Left hindlimb (tissue), 1 donor: ENCODE measurements around the gene UTP25.

Experiments used
- DNase-seq: peaks from one replicate; pipeline ENCODE4 v3.0.0-alpha.2; 2018

Gene UTP25

DNA sequence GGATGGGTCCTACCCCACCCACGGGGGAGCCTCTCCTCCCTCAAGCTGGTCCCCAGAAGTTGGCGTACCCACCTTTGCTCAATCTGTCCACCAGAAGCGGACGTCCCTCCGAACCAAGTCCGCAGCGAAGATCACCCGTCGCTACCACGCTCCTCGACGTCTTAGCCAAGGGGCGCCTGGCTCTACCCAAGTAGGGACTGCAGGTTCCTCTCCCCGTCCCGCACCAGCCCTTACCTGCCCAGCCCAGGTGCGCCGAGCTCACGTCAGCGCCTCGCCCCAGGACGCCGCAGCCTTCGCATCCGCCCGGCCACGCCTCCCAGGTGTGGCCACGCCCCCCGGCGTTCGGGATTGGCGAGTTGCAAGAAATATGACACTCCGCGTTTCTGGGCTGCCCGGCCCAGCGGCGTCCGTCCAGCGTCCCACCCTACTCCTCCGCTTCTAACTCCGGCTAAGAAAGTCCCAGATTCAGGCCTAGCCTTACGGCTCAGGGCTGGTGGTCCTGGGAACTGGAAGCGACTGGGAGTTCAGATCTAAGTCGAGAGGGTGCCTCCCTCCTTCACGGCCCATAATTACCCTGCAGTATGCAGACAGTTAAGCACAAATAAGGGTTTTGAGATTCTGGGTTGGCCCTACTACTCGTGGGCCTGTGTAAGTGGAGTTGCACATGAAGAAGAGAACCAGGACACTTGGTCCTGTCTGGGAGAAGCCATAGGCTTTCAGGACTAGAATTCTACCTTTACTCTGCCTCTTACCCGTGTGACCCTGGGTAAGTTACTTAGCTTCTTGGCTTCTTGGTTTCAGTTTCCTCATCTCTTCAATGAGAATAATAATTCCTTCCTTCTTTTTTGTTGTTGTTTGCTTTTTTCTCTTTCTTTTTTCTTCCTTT, 21.7 kb upstream of the UTP25 start, which contains the start of gene IRF6:
TSS of gene IRF6 (minus strand) at position 268 of the 886 bp plus-strand sequence. CDS start 4,729 bp downstream, outside the sequence.
- DNase-seq = peak; percentile 80

GRCh38 chr1:209807509-209807908, 20.3 kb upstream of the UTP25 start:
- no peak for DNase-seq

DNA sequence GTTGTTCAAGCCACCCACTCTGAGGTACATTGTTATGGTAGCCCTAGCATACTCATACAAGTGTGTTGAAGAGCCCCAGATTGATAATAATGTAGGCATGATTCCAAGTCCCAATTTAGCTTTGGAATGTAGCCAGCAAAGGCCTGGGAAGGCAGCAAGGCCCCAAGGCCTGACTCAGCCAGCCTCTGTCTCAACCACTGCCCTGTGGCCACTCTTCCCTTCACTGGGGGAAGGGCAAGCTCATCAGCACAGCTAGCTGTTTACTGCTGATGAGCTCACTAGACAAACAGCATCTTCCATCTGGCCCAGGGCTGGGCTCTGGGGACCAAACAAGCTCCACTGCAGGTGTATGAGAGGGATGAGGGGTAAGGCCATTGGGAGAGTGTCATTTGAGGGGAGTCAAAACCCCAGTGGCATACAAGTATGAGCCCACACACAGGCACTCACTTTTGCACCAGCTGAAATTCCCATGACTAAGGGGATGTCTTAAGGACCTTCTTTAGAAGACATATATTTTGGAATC, 19.7 kb upstream of the UTP25 start:
- DNase-seq = peak; percentile 51

- DNase-seq = no peak
Measured at GRCh38 chr1:209809611-209810010, 18.2 kb upstream of the UTP25 start.

DNA sequence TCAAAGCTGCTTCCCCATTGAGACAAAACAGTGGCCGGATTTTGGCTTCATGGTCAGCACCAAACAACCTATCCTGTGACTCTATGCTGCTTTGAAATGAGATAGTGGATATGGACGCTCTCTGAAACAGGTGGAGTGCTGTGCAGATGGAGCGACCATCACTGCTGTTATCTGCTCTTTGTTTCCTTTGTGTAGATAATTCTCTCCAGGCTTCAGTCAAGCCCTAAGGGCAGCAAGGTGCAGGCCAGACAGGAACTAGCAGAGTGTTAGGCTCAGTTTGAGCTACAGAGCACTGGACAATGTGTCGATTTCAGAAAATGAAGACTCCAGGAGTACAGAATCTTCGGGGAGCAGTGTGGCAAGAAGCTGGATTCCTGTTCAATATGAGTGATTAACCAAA, 17.0 kb upstream of the UTP25 start:
- no peak for DNase-seq

- no peak for DNase-seq
Measured at GRCh38 chr1:209813902-209814301, 13.9 kb upstream of the UTP25 start.

- DNase-seq = no peak
Measured at GRCh38 chr1:209815490-209815889, 12.3 kb upstream of the UTP25 start.

DNA sequence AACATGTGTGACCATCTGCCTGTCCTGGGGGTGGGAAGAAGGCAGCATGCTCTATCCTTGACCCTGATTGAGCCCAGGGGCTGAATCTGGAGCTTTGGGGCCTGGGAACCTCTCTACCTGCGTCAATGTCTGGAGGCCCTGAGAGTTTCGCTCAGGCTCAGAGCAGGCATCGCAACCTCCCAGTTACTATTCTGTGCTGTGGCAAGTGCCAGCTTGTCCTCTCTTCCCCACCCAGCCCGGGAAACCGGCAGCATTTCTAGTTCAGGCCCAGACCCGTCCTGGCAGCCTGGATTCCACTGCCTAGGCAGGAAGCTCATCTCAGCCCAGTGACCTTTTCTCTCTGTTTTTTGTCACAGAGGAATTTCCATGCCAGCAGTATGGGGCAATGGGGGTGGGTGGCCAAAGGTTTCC, 11.8 kb upstream of the UTP25 start:
- DNase-seq = no peak

DNA sequence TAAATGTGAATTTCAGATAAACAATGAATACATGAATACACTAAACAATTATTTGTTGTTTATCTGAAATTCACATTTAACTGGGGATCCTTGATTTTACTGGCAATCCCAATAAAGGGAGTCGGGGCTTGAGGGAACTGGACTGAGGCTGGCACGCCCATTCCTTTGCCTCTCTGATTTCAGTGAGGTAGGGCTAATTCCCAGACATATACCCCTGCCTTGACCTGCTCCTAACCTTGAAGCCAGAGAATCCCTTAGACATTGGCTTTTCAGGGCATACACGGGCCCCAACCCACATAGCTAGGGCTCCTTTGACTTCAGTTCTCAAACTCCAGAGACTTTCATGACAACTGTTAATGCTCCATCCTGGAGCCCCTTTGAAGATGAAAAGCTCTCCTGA, 10.8 kb upstream of the UTP25 start:
- DNase-seq = no peak

- DNase-seq = no peak
Measured at GRCh38 chr1:209817691-209818090, 10.1 kb upstream of the UTP25 start.

DNA sequence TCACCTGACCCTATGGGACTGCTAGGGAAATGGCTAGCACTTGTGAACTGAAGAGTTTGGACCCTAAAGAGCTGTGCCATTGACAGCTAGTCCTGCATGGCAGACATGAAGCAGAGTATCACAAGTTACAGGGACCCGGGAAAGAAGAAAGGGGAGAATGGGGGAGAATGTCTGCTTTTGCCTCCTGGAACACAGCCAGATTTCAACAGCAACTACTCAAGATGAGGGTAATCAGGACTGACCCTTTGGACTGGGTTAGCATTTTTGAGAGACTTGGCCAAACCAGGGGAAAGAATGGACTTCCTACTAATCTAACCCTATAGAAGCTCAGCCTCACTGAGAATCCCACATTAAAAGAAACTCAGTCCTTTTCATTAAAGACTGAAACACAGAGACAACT, 8.7 kb upstream of the UTP25 start:
- no peak for DNase-seq

DNA sequence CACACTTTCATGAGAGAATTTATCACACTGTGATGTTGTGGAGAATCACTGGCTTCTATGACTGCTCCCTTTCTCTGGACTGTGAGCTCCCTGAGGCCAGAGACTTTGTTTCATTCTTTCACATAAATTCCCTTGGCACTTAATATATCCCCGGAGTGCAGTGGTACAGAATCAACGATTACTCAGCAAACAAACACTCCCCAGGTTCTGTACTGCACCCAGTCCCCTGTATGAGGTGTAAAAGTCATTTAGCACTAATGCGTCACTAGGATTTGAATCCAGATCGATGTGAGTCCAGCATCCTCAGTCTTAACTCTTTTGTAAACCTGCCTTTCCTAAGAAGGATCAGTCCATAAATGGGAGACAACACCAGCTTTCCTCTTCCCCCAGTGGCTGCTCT, 6.8 kb upstream of the UTP25 start:
- no peak for DNase-seq

DNA sequence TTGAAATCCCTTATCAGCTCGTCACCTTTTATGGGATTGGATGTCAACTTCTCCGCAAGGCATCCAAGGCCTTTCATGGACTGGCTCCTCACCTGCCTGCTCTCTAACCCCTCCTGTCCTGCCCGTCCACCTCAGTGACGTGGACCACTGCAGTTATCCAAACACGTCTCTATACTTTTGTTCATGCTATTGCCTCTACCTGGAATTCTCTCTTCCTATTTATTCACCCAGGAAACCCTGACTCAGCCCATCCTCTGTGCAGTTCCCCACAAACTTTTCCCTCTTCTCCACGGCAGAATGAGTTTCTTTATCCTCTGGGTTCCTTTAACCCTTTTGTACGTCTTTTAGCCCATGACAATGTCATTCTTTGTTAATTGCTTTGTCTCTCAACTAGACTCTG, 5.1 kb upstream of the UTP25 start:
- no peak for DNase-seq

DNA sequence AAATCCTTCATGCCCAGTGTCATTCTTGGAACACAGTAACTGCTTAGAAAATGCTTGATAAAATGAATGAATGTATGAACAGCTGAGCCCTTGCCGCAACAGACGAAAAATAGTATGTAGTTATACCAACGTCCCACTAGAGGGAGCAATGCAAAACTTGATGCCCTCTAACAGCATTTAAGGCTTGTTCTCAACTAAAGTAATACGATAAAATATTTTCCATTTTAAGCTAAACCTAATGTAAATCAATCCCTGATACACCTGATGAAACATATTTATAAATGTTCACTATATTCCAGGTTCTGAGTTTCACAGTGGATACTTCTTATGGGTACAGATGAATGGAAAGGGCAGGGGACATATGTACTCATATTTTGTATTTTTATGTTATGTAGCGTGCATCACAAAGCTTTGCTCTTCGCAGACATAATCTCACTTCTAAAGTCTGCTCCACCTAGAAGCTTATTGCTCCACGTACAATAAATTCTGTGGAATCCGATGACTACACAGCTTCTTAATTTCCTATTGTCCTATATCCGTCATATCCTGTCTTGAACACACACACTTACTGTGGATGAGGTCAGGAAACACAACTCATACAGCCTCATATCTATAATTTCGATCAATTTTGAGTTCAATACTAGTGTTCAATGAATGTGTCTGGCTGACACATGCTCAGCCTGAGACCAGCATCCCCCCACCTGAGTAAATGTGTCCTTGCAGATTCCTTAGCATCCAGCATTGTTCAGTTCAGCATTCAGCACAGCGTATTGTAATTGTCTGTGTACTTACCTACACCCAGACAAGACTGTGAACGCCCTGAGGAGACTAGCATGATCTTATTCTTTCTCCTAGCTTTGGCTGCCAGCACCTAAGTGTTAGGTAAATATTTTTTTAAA, 4.4 kb upstream of the UTP25 start:
- no peak for DNase-seq

- no peak for DNase-seq
Measured at GRCh38 chr1:209825591-209826434, 2.0 kb upstream of the UTP25 start.

DNA sequence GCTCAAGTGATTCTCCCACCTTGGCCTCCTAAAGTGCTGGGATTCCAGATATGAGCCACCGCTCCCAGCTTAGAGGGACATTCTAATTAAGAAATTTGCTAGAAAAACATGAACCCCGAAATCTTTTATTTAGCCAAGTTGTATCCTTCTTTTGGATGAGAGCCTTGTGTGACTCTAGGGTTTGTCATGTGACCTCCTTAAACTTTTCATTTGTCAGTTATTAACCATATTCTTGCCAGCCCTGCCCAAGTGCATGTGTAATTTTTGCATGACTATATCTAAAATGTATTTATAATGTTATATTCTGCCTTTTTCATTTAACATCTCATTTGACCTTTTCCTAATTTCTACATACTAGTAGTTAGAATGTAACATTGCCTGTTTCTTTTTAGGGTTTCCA, 1.9 kb downstream of the UTP25 start:
- DNase-seq = no peak

GRCh38 chr1:209830722-209831121, 3.0 kb downstream of the UTP25 start:
- no peak for DNase-seq

- no peak for DNase-seq
Measured at GRCh38 chr1:209831615-209832014, 3.8 kb downstream of the UTP25 start.

- no peak for DNase-seq
Measured at GRCh38 chr1:209835782-209836298, 8.1 kb downstream of the UTP25 start.

DNA sequence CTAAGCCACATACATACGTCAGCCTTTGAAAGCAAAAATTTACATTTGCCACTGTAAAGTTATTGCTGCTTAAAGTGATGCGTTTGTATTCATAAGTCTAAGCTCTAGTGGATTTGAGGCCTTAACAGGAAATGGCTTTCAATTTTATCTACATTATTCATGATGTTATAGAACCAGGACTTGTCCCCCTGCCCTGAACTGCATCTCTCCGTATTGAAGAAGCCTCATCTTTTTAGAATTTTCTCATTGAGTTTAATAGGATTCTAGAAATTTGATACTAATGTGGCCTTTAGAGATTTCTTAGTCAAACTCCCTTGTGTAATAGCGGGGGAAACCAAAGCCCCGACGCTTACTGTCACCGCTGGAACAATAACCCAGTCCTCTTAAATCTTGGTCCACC, 9.9 kb downstream of the UTP25 start:
- no peak for DNase-seq

- no peak for DNase-seq
Measured at GRCh38 chr1:209838537-209838936, 10.8 kb downstream of the UTP25 start.

DNA sequence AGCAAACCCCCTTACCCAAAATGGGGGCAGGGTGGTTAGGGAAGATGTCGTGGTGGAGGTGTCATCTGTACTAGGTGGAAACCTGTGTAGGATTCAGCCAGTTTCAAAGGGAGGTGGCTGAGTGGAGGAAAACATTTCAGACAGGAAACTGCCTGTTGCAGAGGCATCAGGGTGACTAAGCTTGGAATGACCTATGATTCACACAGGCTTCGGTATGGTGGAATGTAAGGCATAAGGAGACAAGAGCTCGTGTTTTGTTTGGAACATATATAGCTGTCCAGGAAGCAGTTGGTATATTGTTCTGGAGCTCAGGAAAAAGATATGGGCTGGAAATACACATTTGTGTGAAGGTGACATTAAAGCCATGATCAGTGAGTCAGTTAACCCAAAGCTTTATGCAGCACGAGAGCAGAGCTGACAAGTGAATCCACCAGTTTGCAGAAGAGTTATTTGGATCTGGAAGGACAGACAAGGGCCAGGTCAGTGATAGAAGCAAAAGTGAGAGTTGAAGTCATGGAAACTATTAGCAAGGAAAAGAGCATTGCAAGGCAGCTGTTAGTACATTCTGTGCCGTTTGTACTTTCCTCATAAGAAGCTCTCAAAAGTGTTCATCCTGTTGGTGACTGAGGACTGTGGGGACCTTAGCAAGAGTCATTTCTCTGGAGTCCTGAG, 12.2 kb downstream of the UTP25 start:
- DNase-seq = no peak
